ENCODE results near the gene LRRC49. TPM values are rescaled to one million over a fixed set of nuclear protein-coding genes. Genes with fewer than 3 reads are reported as not detected.

LRRC49 gene
- total RNA-seq, 6 experiments from 2014 or later, result 6.2 to 13.4 (median 10.2) TPM

GRCh38 chr15:71096676-71097075 lies 204.1 kb downstream of the LRRC49 start:
- Mint-ChIP-seq H3K27me3 (ENCODE audit: insufficient read depth) (no peaks in the 10 kb centered on the region), H3K36me3 (ENCODE audit: low read depth) (no peaks in the 10 kb centered on the region; the same call in 1 of the 2 replicates), H3K4me3 (peak overlapping the region; percentile 8), H3K9me3 (no peaks in the 10 kb centered on the region), H3K27ac (peak overlapping the region; percentile 75), H3K4me1 (ENCODE audit: low read depth) (peaks cover 48% of the 10 kb centered on the region)
- DNase-seq, result peak; percentile 86
- no peak for TF ChIP-seq CTCF (IDR thresholded peaks at IDR 0.05)

- peak overlapping the region; percentile 29; the same call in 1 of the 2 replicates for H3K27ac Mint-ChIP-seq
- H3K4me1 Mint-ChIP-seq (ENCODE audit: low read depth), result peaks cover 44% of the 10 kb centered on the region
- no peaks in the 10 kb centered on the region; the same call in 1 of the 2 replicates for H3K36me3 Mint-ChIP-seq (ENCODE audit: low read depth)
- H3K4me3 Mint-ChIP-seq, result no peak overlapping the region
- TF ChIP-seq CTCF (IDR thresholded peaks at IDR 0.05), result no peak
- no peak for DNase-seq
- no peaks in the 10 kb centered on the region for H3K9me3 Mint-ChIP-seq
- H3K27me3 Mint-ChIP-seq (ENCODE audit: insufficient read depth), result no peaks in the 10 kb centered on the region; the same call in 1 of the 2 replicates
Measured at GRCh38 chr15:71097890-71098289, 205.3 kb downstream of the LRRC49 start.

GRCh38 chr15:71098920-71099319 lies 206.3 kb downstream of the LRRC49 start:
- Mint-ChIP-seq H3K4me1 (ENCODE audit: low read depth) (peaks cover 44% of the 10 kb centered on the region), H3K27ac (no peak overlapping the region)

More at GRCh38 chr15:71098920-71099319, 206.3 kb downstream of the LRRC49 start:
- no peak overlapping the region for H3K4me3 Mint-ChIP-seq
- no peaks in the 10 kb centered on the region; the same call in 1 of the 2 replicates for H3K27me3 Mint-ChIP-seq (ENCODE audit: insufficient read depth)
- peak; percentile 30; the same call in 1 of the 2 replicates for TF ChIP-seq CTCF (IDR thresholded peaks at IDR 0.05)
- no peaks in the 10 kb centered on the region; the same call in 1 of the 2 replicates for H3K36me3 Mint-ChIP-seq (ENCODE audit: low read depth)
- no peak for DNase-seq
- H3K9me3 Mint-ChIP-seq, result no peaks in the 10 kb centered on the region

Other genes starting within 250 kb of the LRRC49 start
- 100 to 1,000 TPM; 119 to 309 (median 142) TPM for gene UACA, start 129.3 kb upstream of the LRRC49 start, total RNA-seq (2021; fragmentation: NEBNext Ultra II Directional; extraction: Animal tissue kit (Norgen Biotek cat#: 25700))
- gene LARP6, start 38.7 kb upstream of the LRRC49 start, total RNA-seq (2021; fragmentation: NEBNext Ultra II Directional; extraction: Animal tissue kit (Norgen Biotek cat#: 25700)), result 100 to 1,000 TPM; 105 to 121 (median 115) TPM
- gene THAP10, start 393 bp upstream of the LRRC49 start, total RNA-seq (2021; fragmentation: NEBNext Ultra II Directional; extraction: Animal tissue kit (Norgen Biotek cat#: 25700)), result 1 to 10 TPM; 4.2 to 5.8 (median 5.1) TPM
- gene THSD4, start 222.6 kb downstream of the LRRC49 start, total RNA-seq (2021; fragmentation: NEBNext Ultra II Directional; extraction: Animal tissue kit (Norgen Biotek cat#: 25700)), result 10 to 100 TPM; 32.7 to 39.1 (median 36.4) TPM